Putamen (tissue), 1 donor: ENCODE data around the gene MADCAM1.
"Not testable (repeated sequence)": the region's sequence is repeated elsewhere in the genome, so short reads cannot be mapped to it uniquely, and the experiment has no call there.

Source experiments
- DNase-seq: peaks from one replicate; pipeline ENCODE4 v3.0.0-alpha.2; 2016; ENCODE audit warnings: low spot score

Gene MADCAM1

GRCh38 chr19:465056-465816 lies 31.1 kb upstream of the MADCAM1 start:
- DNase-seq, result no peak

- no peak for DNase-seq
Measured at GRCh38 chr19:467554-467953, 28.7 kb upstream of the MADCAM1 start.

DNA sequence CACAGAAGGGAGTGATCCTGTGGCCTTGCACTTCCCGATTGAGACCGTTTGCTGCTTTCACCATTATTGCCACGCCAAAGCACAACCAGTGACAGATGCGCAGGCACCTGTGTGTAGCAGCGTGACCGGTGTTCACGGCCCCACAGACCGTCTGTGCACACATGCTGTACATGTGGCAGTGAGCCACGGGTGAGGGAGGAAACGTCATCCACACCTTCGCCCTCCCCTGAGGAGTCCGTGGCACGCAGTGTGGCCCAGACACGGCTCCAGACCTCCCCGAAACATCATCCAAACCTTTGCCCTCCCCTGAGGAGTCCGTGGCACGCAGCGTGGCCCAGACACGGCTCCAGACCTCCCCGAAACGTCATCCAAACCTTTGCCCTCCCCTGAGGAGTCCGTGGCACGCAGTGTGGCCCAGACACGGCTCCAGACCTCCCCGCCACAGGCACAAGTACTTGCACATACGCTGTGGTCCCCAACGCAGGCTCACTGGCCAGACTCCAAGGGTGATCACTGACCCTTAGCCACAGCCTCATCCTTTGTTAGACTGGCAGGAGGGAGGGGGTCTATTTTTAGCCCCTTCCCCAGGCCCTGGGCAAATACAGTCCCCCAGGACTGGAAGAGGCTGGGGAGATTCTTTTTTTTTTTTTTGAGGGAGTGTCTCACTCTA lies 27.6 kb upstream of the MADCAM1 start:
- no peak for DNase-seq

GRCh38 chr19:469833-470232 lies 26.5 kb upstream of the MADCAM1 start:
- DNase-seq, result no peak

DNA sequence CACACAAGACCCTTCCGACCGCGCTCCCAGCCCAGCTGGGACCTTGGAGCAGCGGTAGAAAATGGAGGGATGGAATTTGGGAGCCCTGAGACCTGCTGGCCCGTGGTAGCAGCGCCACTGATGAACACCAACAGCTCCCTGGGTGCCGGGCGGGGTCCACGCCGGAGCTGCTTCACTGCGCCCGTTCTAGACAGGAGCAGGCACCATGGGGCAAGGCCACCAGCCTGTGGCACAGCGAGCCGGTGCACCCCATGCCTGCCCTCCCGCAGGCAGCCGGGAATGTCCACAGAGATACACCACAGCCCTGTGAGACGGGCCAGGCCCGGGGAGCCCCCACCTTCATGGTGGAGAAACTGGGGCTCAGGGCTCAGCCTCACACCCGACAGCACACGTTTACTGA lies 25.6 kb upstream of the MADCAM1 start:
- no peak for DNase-seq

GRCh38 chr19:472005-472858 lies 24.1 kb upstream of the MADCAM1 start:
- DNase-seq, result no peak

DNA sequence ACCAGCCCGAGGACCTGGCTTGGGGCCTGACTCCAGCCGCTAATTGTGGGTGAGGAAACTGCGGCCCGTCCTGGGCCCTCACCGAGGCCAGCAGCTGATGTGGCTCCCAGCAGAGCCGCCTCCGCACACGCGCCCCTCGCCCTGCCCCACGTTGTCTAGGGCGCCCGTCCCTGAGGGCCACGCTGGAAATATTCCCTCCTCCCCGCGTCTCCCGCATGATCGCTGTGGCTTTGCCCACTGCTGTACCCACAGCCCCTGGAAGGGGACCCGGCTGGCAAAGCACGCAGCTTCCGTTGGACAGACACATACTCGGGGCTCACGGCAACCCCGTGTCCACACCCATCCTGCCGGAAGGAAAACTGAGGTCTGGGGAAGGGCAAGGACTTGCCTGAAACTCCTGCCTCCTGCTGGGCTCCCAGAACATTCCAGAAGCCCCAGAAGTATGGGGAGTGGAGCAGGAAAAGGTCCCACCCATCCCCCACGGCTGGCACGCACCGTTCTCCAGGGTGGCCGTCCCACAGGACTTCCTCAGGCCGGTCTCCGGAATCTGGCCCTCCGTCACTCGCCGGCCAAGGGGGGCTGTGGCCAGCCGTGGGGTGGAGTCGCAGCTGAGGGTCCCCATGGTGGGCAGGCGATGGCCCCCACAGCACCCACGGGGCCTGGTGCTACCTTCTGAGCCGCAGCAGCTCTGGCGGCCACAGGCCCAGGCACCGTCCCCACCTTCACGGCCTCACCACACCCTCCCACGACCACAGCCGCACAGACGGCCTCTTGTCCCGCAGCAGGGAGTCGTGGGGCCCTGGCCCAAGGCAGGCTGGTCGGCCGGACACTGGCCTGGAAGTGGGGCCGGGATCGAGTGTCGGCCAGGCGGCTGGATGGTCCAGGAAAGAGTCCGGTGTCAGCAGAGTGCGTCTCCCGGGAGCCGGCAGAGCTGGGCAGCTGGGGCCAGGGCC lies 21.9 kb upstream of the MADCAM1 start:
- no peak for DNase-seq

- DNase-seq, result no peak
Measured at GRCh38 chr19:475360-475759, 20.9 kb upstream of the MADCAM1 start.

DNA sequence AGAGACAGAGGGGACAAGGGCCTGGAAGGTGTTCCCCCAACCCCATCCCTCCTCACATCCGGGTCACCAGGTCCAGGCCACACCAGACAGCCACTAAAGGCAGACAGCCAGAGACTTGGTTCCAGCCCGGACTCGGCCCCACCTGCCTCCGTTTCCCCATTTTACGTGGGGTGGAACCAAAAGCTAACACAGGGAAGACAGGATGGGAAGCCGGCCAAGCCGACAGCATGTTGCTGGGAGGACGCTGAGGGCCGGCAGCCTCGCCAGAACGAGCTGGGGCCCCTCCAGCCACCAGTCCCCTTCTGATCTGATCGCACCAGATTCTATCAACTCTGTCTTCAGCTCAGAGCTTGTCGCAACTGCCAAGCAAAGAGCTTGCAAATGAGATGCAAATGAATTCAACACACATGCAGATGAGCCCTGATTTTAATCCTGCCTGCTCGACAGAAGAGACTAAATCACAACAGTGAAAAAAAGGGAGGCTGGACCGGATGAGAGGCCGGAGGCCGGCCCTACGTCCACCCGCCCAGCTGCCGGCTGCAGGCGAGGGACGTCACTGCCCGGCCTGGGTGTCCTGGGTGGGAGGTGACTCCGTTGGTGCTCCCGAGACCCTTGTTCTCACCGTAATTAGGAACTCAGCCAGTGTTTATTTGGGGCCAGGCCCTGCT lies 17.9 kb upstream of the MADCAM1 start:
- no peak for DNase-seq

GRCh38 chr19:478976-479375 lies 17.3 kb upstream of the MADCAM1 start:
- DNase-seq, result no peak

DNA sequence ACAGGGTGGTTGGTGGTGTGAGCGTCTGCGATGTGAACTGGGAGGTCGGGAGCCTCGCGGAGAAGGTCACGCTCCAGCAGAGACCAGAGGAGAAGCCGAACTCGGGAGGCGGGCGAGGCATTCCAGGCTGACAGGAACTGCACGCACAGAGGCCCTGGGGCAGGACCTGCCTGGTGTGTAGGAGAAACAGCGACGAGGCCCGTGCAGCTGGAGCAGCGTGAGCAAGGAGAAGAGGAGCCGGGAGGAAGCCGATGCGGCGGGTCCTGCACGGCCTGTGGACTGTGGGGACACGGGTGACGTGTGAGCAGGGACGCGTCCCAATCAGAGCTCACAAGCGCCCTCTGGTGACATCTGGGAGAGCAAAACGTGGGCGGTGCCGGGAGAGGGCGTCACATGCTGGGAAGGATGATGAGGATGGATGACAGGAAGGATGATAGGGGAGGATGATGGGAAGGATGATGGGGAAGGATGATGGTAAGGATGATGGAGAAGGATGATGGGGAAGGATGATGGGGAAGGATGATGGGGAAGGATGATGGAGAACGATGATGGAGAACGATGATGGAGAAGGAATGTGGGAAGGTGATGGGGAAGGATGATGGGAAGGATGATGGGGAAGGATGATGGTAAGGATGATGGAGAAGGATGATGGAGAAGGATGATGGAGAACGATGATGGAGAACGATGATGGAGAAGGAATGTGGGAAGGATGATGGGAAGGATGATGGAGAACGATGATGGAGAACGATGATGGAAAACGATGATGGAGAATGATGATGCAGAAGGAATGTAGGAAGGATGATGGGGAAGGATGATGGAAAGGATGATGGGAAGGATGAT lies 16.1 kb upstream of the MADCAM1 start:
- DNase-seq, result peak; percentile 73

DNA sequence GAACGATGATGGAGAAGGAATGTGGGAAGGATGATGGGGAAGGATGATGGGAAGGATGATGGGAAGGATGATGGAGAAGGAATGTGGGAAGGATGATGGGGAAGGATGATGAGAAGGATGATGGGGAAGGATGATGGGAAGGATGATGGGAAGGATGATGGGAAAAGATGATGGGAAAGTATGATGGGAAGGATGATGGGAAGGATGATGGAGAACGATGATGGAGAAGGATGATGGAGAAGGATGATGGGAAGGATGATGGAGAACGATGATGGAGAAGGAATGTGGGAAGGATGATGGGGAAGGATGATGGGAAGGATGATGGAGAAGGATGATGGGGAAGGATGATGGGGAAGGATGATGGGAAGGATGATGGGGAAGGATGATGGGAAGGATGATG lies 15.2 kb upstream of the MADCAM1 start:
- DNase-seq, result not testable (repeated sequence)

- no peak for DNase-seq
Measured at GRCh38 chr19:482186-483041, 13.9 kb upstream of the MADCAM1 start.

- DNase-seq, result no peak
Measured at GRCh38 chr19:483332-484072, 12.8 kb upstream of the MADCAM1 start.

GRCh38 chr19:484494-484893 lies 11.8 kb upstream of the MADCAM1 start:
- no peak for DNase-seq

- DNase-seq, result no peak
Measured at GRCh38 chr19:485077-485476, 11.2 kb upstream of the MADCAM1 start.

DNA sequence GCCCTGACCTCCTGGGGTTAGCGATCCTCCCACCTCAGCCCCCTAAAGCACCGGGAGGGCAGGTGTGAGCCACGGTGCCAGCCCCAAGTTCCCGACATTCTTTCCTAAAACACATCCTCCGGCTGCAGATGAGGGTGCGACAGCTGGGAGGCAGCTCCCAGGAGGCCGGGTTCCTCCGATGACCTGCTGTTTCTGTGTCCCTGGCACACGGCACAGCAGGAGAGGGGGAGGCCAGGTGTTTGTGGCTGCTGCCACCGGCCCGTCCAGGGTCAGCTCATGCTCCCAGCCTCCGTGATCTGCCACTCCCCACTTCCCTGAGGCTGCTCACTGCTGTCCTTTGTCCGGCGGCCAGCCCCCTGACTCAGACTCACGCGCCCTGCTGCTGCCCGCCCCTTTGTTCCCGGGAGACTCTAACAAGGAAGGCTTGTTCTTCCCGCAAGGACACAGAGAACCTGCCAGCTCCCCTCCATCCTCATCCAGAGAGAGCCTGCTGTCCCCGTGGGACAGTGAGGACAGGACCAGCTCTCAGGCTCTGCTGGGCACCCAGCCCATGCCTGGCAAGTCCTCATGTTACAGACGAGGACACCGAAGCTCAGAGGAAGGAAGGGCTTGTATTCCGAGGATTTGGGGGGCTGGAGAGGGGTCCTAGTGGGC lies 10.6 kb upstream of the MADCAM1 start:
- peak; percentile 92 for DNase-seq
